ENCODE measurements around the gene CLIP2. TPM values are rescaled to one million over a fixed set of nuclear protein-coding genes. Genes with fewer than 3 reads are reported as not detected.
"Not testable (repeated sequence)": the region's sequence is repeated elsewhere in the genome, so short reads cannot be mapped to it uniquely, and the experiment has no call there.

Gene CLIP2
- total RNA-seq, result 1 to 10 TPM; 1.3 to 1.5 TPM

DNA sequence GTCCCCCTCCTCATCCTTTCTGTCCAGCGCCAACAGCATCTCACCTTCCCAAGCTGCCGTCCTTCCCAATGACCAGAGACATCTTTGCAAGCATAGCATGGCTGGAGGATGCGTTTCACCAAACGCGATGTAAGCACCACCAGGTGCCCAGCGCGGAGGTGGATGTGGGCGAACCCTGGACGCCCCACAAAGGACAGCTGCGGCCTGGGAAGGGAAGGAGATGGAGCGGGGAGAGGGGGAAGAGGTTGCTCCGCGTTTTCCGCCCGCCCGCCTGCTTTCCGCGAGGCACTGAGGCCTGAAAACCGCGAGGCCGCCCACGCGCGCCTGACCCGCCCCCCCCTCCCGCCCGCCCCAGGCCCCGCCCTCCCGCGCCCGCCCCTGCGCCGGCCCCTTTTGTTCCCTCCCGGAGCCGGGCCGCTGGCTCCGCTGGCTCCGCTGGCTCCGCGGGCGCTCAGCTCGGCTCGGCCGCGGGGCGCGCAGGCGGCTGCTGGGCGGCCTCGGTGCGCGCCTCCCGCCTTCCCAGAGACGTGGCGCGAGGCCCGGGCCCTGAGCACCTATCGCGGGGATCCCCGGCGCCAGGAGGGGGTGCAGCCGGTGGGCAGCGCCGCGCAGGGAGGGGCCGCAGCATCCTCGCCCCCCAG is at the start of gene CLIP2:
Gene CLIP2, plus strand, starts transcription at position 390 of the 641 bp plus-strand sequence. CDS start 28,140 bp downstream, outside the sequence.
- ChIA-PET CTCF (interaction anchor here (1.2 to 1.5 kb wide), 2 partner anchors 32 to 112 kb away, joined by 3 to 4 read pairs; no protein-coding TSS in a partner anchor), POLR2A (interaction anchor here (1.1 kb wide), 1 partner anchor 19 kb away, joined by 3 read pairs; no protein-coding TSS in a partner anchor)

DNA sequence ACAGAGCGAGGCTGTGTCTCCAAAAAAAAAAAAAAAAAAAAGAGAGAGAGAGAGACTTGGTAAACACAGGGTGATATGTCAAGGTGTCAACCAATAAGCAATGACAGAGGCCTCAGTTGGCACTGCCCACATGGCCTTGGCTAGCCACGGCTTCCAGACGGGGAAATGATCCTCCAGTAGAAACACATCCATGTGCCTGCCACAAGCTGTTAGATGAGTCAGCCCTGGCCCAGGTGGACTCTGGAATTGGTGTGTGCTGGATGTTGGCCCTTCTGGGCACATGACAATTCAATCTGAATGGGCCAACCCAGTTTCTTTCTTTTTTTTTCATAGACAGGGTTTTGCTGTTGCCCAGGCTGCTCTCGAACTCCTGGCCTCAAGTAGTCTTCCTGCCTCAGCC is 48.7 kb upstream of the CLIP2 start:
- CTCF ChIA-PET, result interaction anchor here (1.1 kb wide), 1 partner anchor 34 kb away, joined by 4 read pairs; no protein-coding TSS in a partner anchor
- POLR2A ChIA-PET, result no interaction called here

DNA sequence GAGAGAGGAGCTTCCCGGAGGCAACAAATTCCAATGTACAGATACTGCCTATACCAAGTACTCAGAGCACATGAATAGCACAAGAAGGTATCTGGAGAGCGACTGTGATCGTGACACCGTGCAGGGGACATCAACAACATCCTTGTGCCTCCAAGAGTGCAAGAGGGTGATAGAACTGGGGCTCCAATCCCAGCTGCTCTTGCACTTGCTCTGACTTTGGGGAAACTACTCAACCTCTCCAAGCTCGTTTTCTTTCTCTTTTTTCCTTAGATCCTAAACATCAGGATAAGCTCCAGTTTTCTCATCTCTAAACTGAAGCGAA is 47.1 kb upstream of the CLIP2 start:
- ChIA-PET POLR2A (no interaction called here), CTCF (interaction anchor here (1.0 to 1.9 kb wide), 2 partner anchors 36 to 159 kb away, joined by 4 read pairs; no protein-coding TSS in a partner anchor)

DNA sequence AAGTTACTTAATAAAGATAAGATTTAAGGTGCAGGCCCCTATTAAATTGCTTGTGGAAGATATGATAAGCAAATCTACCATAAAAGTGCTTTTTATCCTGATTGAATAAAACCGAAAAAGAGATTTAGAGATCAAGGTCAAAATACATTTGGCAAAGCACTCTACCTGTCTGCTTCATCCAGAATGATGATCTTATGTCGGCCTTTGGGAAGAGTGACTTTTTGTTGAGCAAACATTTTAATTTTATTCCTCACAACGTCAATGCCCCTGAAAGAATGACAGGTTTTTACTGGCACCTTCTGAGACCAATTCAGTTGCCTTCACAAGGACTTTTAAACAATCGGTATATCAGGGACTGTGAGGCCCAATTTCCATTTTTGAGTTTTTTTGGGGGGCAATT is 42.7 kb upstream of the CLIP2 start:
- POLR2A ChIA-PET, result no interaction called here
- CTCF ChIA-PET, result no interaction called here

DNA sequence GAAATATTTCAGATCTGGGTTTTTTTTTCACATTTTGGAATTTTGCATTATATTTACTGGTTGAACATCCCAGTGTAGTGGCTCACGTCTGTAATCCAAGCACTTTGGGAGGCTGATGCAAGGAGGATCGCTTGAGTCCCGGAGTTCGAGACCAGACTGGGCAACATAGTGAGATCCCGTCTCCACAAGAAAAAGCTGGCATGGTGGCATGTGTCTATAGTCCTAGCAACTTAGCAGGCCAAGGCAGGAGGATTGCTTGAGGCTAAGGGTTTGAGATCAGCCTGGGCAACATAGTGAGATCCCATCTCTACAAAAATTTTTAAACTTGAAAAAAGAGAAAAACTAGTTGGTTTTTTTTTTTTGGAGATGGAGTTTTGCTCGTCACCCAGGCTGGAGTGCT is 41.1 kb upstream of the CLIP2 start:
- POLR2A ChIA-PET, result no interaction called here
- CTCF ChIA-PET, result no interaction called here

DNA sequence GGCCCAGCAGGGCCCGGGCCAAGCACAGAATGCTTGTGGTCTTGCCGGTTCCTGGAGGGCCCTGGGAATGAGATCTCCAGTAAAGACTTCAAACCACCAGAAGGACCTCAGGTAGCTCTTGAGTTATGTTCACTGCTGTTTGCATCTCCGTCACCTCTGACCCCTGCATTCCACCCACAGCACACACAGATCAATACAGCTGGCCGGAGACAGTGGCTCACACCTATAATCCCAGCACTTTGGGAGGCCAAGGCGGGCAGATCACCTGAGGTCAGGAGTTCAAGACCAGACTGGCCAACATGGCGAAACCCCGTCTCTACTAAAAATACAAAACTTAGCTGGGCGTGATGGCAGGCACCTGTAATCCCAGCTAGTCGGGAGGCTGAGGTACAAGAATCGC is 40.1 kb upstream of the CLIP2 start:
- POLR2A ChIA-PET, CTCF ChIA-PET: not testable (repeated sequence)

DNA sequence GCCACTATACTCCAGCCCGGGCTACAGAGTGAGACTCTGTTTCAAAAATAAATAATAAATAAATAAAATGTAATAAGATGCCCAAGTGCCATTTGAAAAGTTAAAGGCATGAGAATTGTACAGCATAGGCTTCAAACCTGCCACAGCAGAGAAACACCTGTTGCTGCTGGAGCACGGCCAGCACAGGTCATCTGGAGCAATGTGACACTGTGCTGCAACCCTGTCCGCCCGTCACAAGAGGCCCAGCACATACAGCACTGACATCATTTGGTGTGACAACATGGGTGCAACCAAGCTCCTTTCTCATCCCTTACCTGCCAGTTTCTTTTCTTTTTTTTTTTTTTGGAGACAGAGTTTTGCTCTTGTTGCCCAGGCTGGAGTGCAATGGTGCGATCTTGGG is 36.3 kb upstream of the CLIP2 start:
- POLR2A ChIA-PET, result interaction anchor here (0.6 kb wide), 1 partner anchor 460 kb away, joined by 4 read pairs; no protein-coding TSS in a partner anchor
- CTCF ChIA-PET, result no interaction called here

DNA sequence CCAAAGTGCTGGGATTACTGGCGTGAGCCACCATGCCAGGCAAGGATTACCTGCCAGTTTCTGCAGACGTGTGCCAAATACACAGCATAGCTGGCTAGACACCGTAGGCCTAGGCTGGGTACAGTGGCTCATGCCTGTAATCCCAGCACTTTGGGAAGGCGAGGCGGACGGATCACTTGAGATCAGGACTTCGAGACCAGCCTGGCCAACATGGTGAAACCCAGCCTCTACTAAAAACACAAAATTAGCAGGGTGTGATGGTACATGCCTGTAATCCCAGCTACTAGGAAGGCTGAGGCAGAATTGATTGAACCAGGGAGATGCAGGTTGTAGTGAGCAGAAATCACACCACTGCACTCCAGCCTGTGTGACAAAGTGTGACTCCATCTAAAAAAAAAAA is 35.9 kb upstream of the CLIP2 start:
- POLR2A ChIA-PET, result interaction anchor here (0.6 kb wide), 1 partner anchor 459 kb away, joined by 4 read pairs; no protein-coding TSS in a partner anchor
- CTCF ChIA-PET, result no interaction called here

DNA sequence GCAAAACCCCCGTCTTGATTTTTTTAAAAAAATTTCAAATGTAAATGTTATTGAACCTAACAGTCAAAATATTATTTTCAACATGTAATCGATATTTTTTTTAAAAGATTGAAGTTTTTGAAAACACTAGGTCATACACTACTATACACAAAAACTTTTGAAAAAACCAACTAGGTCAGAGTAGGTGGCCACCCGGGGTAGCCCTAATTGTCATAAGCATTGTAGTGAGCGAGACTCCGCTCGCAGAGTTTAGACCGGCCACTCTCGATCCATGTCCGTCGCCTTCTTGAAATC is 35.4 kb upstream of the CLIP2 start:
- POLR2A ChIA-PET, result interaction anchor here (0.6 kb wide), 1 partner anchor 459 kb away, joined by 4 read pairs; no protein-coding TSS in a partner anchor
- CTCF ChIA-PET, result interaction anchor here (1.0 to 1.8 kb wide), 2 partner anchors 34 to 147 kb away, joined by 3 to 4 read pairs; no protein-coding TSS in a partner anchor

DNA sequence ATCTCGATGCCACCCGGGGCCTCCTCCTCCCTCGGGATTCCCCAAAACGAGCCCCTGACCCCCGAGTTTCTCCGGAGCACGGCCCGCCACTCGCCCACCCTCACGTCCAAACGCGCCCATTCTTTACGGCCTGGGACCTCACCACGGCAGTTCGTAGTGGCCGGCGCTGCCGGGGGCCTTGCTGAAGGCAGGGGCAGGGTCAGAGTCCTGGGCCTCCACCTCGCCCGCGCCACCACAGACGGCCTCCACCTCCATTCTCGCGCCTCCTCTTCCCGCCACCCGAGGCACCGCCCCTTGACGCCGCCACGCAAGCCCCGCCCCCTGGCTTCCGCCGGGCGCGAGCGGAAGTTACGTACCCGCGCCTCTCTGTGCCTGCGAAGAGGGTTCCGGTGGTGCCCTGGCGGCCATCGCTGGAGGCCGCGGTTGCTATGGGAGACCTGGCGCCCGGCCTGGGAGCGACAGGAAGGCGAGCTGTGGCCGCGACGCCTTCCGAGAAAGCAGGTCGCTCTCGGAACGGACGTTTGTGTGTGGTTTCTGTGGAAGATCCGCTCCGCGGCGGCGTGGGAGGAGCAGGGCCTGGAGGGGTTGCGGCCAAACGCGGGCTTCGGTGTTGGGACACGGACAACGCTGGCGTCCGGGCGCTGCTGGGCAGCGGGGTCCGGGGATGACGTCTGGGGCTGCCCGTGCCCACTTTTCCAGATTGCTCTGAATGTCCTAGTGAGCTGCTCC is 34.9 kb upstream of the CLIP2 start, which contains the start of gene RFC2:
Gene RFC2, minus strand, starts transcription at position 271 of the 729 bp plus-strand sequence. Its CDS starts 16 bp downstream, at position 255.
- ChIA-PET POLR2A (interaction anchor here (0.6 kb wide), 1 partner anchor 416 kb away, joined by 3 read pairs; no protein-coding TSS in a partner anchor), CTCF (interaction anchor here (0.5 to 1.8 kb wide), 3 partner anchors 13 to 147 kb away, joined by 3 to 4 read pairs (median 3); no protein-coding TSS in a partner anchor)

DNA sequence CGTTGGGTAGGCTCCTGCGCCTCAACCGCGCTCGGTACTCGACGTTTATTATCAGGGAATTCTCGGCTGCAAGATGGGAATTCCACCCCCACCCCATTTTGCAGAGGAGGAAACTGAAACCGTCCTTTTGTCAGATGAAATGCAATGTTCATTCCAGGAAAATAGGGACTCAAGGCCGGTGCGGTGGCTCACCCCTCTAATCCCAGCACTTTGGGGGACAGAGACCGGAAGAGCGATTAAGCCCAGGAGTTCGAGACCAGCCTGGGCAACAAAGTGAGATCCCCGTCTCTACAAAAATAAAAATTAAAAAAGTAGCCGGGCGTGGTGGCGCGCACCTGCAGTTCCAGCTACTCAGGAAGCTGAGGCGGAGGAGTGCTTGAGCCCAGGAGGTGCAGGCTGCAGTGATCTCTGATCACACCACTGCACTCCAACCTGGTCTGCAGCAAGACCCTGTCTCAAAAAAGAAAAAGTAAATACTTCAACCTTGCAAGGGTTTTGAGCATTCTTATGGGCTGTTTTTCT is 34.3 kb upstream of the CLIP2 start:
- ChIA-PET CTCF (interaction anchor here (0.5 to 1.8 kb wide), 3 partner anchors 12 to 146 kb away, joined by 3 to 4 read pairs (median 3); no protein-coding TSS in a partner anchor), POLR2A (interaction anchor here (0.5 to 0.6 kb wide), 2 partner anchors 173 to 416 kb away, joined by 3 to 4 read pairs; no protein-coding TSS in a partner anchor)

DNA sequence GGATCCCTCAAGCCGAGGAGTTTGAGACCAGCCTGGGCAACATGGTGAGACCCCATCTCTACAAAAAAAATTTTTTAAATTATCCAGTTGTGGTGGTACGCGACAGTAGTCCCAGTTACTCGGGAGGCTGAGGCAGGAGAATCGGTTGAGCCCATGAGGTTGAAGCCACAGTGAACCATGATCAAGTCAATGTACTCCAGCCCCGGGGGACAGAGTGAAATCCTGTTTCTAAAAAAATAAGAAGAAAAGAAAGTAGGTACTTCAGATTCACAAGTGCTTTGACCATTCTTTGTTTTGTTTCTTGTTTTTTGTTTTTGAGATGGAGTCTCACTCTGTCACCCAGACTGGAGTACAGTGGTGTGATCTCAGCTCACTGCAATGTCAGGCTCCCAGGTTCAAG is 33.7 kb upstream of the CLIP2 start:
- ChIA-PET POLR2A (interaction anchor here (0.5 kb wide), 1 partner anchor 174 kb away, joined by 4 read pairs; no protein-coding TSS in a partner anchor), CTCF (interaction anchor here (1.8 kb wide), 1 partner anchor 146 kb away, joined by 4 read pairs; no protein-coding TSS in a partner anchor)

DNA sequence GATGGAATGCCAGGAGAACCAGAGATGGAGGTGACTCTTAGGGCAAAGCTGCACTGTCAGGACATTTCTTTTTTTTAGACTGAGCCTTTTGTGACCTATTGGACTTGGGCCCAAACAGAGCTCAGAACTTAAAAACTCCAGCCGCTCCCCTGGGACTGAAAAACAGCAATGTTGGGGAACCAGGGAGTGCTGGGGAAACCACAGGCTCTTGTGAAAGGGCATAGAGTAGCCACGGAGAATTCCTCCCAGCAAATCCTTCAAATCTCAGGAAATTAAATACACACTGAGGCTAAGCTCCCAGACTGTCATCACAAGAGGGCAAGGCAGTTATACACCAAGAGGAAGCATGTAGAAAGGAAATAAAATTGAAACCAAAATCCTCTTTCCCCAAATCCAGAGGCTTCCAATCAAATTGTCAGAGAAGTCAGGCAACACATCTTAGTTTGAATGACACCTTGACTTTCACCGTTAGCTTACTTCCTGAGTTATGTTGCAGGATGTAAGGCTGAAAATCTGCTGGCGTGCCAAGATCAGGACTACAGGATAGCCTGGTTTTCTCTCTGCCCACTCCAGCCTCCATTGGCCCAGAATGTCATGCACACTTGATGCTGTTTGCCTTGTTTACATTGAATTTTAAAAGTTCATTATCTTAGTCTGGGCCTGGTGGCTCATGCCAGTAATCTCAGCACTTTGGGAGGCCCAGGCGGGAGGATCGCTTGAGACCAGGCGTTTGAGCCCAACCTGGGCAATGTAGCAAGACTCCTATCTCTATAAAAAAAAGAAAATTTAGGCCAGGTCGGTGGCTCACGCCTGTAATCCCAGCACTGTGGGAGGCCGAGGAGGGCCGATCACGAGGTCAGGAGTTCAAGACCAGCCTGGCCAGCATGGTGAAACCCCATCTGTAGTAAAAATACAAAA is 32.5 kb upstream of the CLIP2 start:
- ChIA-PET CTCF (interaction anchor here (1.0 to 1.1 kb wide), 3 partner anchors 32 to 144 kb away, joined by 4 read pairs; partner anchors contain the start of gene CLIP2), POLR2A (no interaction called here)

DNA sequence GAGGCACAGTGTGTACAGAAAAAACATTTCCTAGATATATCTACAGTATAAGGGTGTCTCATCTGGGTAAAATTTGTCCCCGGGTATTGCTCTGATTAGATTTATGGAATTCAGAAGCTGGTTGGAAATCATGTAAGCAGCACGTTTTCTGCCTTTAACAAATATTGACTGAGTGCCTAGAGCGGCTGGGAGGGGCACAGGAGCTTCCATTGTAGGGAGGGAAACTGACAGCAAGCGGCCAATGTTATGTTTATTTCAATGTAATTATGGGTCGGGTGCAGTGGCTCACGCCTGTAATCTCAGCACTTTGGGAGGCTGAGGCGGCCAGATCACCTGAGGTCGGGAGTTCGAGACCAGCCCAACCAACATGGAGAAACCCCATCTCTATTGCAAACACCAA is 30.6 kb upstream of the CLIP2 start:
- POLR2A ChIA-PET, result no interaction called here
- CTCF ChIA-PET, result no interaction called here

DNA sequence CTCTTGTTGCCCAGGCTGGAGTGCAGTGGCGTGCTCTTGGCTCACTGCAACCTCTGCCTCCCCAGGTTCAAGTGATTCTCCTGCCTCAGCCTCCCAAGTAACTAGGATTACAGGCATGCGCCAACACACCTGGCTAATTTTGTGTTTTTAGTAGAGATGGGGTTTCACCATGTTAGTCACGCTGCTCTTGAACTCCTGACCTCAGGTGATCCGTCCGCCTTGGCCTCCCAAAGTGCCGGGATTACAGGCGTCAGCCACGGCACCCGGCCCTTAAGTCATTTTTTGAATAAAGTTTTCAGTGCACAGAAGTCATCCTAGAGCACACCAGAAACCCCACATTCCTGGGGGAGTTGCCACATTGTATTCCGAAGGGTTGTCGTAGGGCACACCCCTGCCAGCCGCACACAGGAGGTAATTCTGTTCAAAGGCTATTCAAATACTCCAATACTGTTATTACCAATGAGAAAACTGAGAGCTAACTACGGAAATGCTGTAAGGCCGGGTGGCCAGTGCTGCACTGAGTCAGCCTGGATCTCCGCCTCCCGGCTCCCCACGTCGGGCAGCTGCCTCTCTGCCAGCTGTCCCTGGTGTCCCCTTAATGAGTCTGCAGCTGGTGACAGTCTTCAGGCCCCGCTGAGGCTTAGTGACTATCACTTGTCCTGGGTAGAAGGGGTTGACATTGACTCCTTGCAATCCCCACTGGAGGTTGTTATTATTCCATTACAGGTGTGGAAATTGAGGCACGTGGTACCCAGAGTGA is 26.4 kb upstream of the CLIP2 start:
- CTCF ChIA-PET, result interaction anchor here (1.3 kb wide), 1 partner anchor 56 kb away, joined by 5 read pairs; no protein-coding TSS in a partner anchor

DNA sequence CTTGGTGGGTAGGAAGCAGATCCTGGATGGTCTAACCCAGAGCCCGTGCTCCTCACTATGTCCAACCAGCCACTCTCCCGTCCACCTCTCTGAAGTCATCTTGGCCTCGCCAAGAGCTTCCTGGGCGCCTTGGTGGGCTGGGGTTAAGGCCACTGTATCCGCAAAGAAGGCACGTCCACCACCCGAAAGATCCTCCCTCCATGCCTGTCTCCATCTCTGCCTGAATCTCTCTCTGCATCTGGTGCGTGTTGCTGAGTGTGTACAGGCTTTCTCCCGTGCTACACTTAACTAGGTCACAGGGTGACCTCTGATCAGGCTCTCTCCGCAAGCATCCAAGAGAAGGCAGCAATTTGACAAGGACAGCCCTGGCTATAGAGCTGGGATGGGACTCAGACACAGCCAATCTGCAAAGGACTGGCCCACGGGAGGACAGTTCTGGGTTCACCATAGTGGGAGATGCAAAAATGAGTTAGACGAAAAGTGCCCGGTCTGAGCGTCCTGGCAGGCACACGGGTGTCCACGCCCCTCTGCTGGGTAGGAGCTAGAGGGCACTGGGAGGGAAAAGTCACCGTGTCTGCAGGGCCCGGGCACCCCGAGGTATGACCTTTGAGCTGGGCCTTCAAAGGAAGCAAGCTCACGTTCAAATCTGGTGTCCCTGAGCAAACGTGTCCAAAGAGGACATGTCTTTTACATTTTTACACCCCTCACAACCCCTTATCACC is 25.6 kb upstream of the CLIP2 start:
- POLR2A ChIA-PET, result no interaction called here
- CTCF ChIA-PET, result interaction anchor here (0.5 to 1.3 kb wide), 2 partner anchors 33 to 57 kb away, joined by 3 to 5 read pairs; no protein-coding TSS in a partner anchor

More for the DNA sequence above, 26.4 kb upstream of the CLIP2 start:
- POLR2A ChIA-PET, result no interaction called here

DNA sequence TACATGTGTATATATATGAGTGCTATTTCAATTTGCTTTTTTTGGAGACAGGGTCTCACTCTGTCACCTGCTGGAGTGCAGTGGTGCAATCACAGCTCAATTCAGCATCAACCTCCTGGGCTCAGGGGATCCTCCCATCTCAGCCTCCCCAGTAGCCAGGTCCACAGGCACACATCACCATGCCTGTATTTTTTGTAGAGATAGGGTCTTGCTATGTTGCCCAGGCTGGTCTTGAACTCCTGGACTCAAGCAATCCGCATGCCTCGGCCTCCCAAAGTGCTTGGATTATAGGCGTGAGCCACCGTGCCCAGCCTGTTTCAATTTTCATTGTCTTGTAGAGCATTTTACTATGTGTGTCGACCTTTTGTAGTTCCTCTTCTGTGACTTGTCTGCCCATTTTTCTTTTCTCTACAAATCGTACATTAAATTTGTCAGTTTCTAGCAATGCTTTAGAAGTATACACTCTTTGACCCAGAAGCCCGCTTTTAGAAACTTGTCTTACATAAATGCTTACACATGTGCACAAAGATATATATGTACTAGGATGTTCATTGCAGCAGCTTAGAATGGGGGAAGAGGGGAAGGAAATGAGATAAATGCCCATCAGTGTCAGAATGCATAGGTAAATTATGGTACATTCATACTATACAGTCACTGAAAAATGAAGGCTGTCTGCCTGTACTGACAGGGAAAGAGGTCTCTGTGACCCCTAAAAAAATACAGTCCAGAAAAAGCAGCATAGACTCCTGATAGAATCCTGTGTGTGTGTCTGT is 22.8 kb upstream of the CLIP2 start:
- CTCF ChIA-PET, result interaction anchor here (0.7 kb wide), 1 partner anchor 12 kb away, joined by 3 read pairs; the partner anchor contains the start of gene RFC2
- POLR2A ChIA-PET, result no interaction called here

Measured in activated CD8-positive, alpha-beta memory T cell treated with anti-CD3 and anti-CD28 coated beads for 36 hours (primary cell).